HepG2 (cell line): ENCODE data around the gene TEKTIP1.

Source experiments
- CTCF ChIP-seq: sonication (generic); formaldehyde crosslinking; IDR thresholded peaks from 2 replicates; pipeline ENCODE4 v1.5.0; 2020; ENCODE audit warnings: mild to moderate bottlenecking, missing genetic modification reagents, moderate library complexity
- SP1 ChIP-seq, 2 experiments: fragments of 450-650 bp in 1 of 2; sonication (generic) in 1 of 2; formaldehyde crosslinking in 1 of 2; IDR thresholded peaks; 2 replicates each; pipeline versions ENCODE4 v1.4.0 to v1.6.1; 2016 to 2020; ENCODE audit warnings: missing genetic modification reagents in 1 of 2
- ZFX ChIP-seq: sonication (generic); formaldehyde crosslinking; IDR thresholded peaks from 2 replicates; pipeline ENCODE4 v1.4.0; 2020; ENCODE audit warnings: mild to moderate bottlenecking, low read depth, missing genetic modification reagents, moderate library complexity
- ZNF280B ChIP-seq: sonication (generic); formaldehyde crosslinking; IDR thresholded peaks from 2 replicates; pipeline ENCODE4 v1.5.0; 2020; ENCODE audit warnings: missing genetic modification reagents, mild to moderate bottlenecking, borderline replicate concordance
- TF ChIP-seq, protein P1 (sequence below): sonication (generic); formaldehyde crosslinking; IDR thresholded peaks from 2 replicates; pipeline ENCODE4 v1.4.0; 2020; ENCODE audit warnings: missing genetic modification reagents, borderline replicate concordance

- TF ChIP-seq ZFX (no peak), CTCF (no peak), ZNF280B (no peak), SP1 (IDR thresholded peaks at IDR 0.05) (no peak), SP1 (CRISPR knock-in tag; IDR thresholded peaks at IDR 0.05) (no peak)
- TF ChIP-seq, protein P1, sequence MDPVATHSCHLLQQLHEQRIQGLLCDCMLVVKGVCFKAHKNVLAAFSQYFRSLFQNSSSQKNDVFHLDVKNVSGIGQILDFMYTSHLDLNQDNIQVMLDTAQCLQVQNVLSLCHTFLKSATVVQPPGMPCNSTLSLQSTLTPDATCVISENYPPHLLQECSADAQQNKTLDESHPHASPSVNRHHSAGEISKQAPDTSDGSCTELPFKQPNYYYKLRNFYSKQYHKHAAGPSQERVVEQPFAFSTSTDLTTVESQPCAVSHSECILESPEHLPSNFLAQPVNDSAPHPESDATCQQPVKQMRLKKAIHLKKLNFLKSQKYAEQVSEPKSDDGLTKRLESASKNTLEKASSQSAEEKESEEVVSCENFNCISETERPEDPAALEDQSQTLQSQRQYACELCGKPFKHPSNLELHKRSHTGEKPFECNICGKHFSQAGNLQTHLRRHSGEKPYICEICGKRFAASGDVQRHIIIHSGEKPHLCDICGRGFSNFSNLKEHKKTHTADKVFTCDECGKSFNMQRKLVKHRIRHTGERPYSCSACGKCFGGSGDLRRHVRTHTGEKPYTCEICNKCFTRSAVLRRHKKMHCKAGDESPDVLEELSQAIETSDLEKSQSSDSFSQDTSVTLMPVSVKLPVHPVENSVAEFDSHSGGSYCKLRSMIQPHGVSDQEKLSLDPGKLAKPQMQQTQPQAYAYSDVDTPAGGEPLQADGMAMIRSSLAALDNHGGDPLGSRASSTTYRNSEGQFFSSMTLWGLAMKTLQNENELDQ (CRISPR knock-in tag), result no peak
Measured at GRCh38 chr19:3522421-3523360, 16.3 kb upstream of the TEKTIP1 start.
